Gastroesophageal sphincter (tissue), 4 donors: ENCODE data around the gene ASB2. TPM values are rescaled to one million over a fixed set of nuclear protein-coding genes. Genes with fewer than 3 reads are reported as not detected.

ENCODE experiments used
- ATAC-seq: fragments of 150-250 bp; one replicate; pipeline ENCODE4 v1.9.1; 2016; ENCODE audit warnings: mild to moderate bottlenecking, moderate library complexity
- H3K27ac ChIP-seq, 4 donors: fragments of 200-600 bp; sonication (generic) in 3 of 4; 1 replicate in 3 of 4; 2 replicates in 1 of 4; pipeline ENCODE4 v1.5.1; 2016 to 2019
- H3K27me3 ChIP-seq: fragments of 200-600 bp; sonication (generic); one replicate; pipeline ENCODE4 v1.5.1; 2019
- H3K36me3 ChIP-seq, 2 donors: fragments of 200-600 bp; sonication (generic); one replicate each; pipeline ENCODE4 v1.5.1; 2019; ENCODE audit warnings: control low read depth in 1 of 2
- H3K4me1 ChIP-seq, 3 donors: fragments of 200-600 bp; sonication (generic); 1 replicate in 2 of 3; 2 replicates in 1 of 3; pipeline ENCODE4 v1.5.1; 2016 to 2019; ENCODE audit warnings: control low read depth in 2 of 3
- H3K4me3 ChIP-seq, 2 donors: fragments of 200-600 bp; sonication (generic); one replicate each; pipeline ENCODE4 v1.5.1; 2019; ENCODE audit warnings: mild to moderate bottlenecking in 1 of 2, moderate library complexity in 1 of 2
- H3K9me3 ChIP-seq, 3 donors: fragments of 200-600 bp; sonication (generic); one replicate each; pipeline ENCODE4 v1.5.1; 2017 to 2019; ENCODE audit warnings: control low read depth in 2 of 3
- CTCF ChIP-seq, 4 experiments: fragments of 200-600 bp in 2 of 4; fragments of 450-650 bp in 2 of 4; sonication (generic) in 1 of 4; IDR thresholded peaks; one replicate each; pipeline ENCODE4 v1.5.1; 2017 to 2019; ENCODE audit warnings: antibody characterized with exemption in 4 of 4, mild to moderate bottlenecking in 2 of 4, moderate library complexity in 2 of 4
- EP300 ChIP-seq: sonication (generic); formaldehyde crosslinking; IDR thresholded peaks from one replicate; pipeline ENCODE4 v1.6.1; 2017; ENCODE audit warnings: antibody characterized with exemption, mild to moderate bottlenecking
- POLR2A ChIP-seq, 2 donors: fragments of 450-650 bp; IDR thresholded peaks; one replicate each; pipeline ENCODE4 v1.6.1; 2017; ENCODE audit warnings: antibody characterized with exemption in 2 of 2, mild to moderate bottlenecking in 2 of 2, moderate library complexity in 1 of 2
- POLR2AphosphoS5 ChIP-seq: sonication (generic); formaldehyde crosslinking; IDR thresholded peaks from one replicate; pipeline ENCODE4 v1.6.1; 2017; ENCODE audit warnings: antibody characterized with exemption
- WGBS, 2 donors: methylation state at CpG; one replicate each; pipeline ENCODE4 v1.1.5; 2018; ENCODE audit warnings: low coverage in 1 of 2; 5-methylcytosine and 5-hydroxymethylcytosine counted together
- total RNA-seq, 4 donors: library from RNA; depleted of rRNA; stranded (reverse); fragments of >200 nt; gene quantifications; one replicate each; pipeline ENCODE4 v1.1.0, GENCODE V29; 2016

Gene ASB2
- total RNA-seq, 4 donors from 2014 or later, result 118 to 208 (median 120) TPM

- Histone ChIP-seq H3K4me3 (no peak overlapping the region), H3K36me3 (no peaks in the 10 kb centered on the region), H3K27ac (no peak overlapping the region), H3K4me1 (peaks cover 0 to 8% (median under 1%) of the 10 kb centered on the region in 3 donors), H3K27me3 (no peaks in the 10 kb centered on the region), H3K9me3 (no peaks in the 10 kb centered on the region)
- WGBS, 2 donors, result 74 to 89% methylated on average over 3 of the region's 10 CpGs
- TF ChIP-seq POLR2AphosphoS5, result no peak
- no peak for TF ChIP-seq EP300
- no peak for TF ChIP-seq POLR2A (IDR thresholded peaks at IDR 0.05)
- TF ChIP-seq CTCF (IDR thresholded peaks at IDR 0.05), result no peak
- no peak for ATAC-seq
Measured at GRCh38 chr14:94021416-94022157, 45.2 kb upstream of the ASB2 start.

- TF ChIP-seq POLR2A (IDR thresholded peaks at IDR 0.05), result no peak
- TF ChIP-seq CTCF (IDR thresholded peaks at IDR 0.05), result no peak
- no peak for TF ChIP-seq EP300
- TF ChIP-seq POLR2AphosphoS5, result no peak
- Histone ChIP-seq H3K36me3 (no peaks in the 10 kb centered on the region), H3K27ac (no peak overlapping the region), H3K4me1 (peaks cover 0 to 4% (median 0%) of the 10 kb centered on the region in 3 donors), H3K27me3 (no peaks in the 10 kb centered on the region), H3K4me3 (no peak overlapping the region), H3K9me3 (no peaks in the 10 kb centered on the region)
- no peak for ATAC-seq
- WGBS, 2 donors, result 88 to 100% methylated on average over 1 to 2 of the region's 2 CpGs
Measured at GRCh38 chr14:94021001-94021400, 44.6 kb upstream of the ASB2 start.

GRCh38 chr14:94020267-94020666, 43.9 kb upstream of the ASB2 start:
- Histone ChIP-seq H3K36me3 (no peaks in the 10 kb centered on the region), H3K4me3 (no peak overlapping the region), H3K27ac (no peak overlapping the region), H3K4me1 (no peaks in the 10 kb centered on the region), H3K9me3 (no peaks in the 10 kb centered on the region), H3K27me3 (no peaks in the 10 kb centered on the region)
- no peak for TF ChIP-seq POLR2AphosphoS5
- TF ChIP-seq CTCF (IDR thresholded peaks at IDR 0.05), result no peak
- 85 to 92% methylated on average over 4 of the region's 4 CpGs for WGBS, 2 donors
- no peak for ATAC-seq

- Histone ChIP-seq H3K36me3 (no peaks in the 10 kb centered on the region), H3K27me3 (no peaks in the 10 kb centered on the region), H3K4me3 (no peak overlapping the region), H3K27ac (no peak overlapping the region), H3K9me3 (no peaks in the 10 kb centered on the region), H3K4me1 (no peaks in the 10 kb centered on the region)
- ATAC-seq, result no peak
- TF ChIP-seq POLR2AphosphoS5 (no peak), CTCF (IDR thresholded peaks at IDR 0.05) (no peak), EP300 (no peak), POLR2A (IDR thresholded peaks at IDR 0.05) (no peak)
- 76% methylated on average over 6 of the region's 6 CpGs; no CpG with 5 or more reads in 1 of the 2 donors for WGBS, 2 donors
Measured at GRCh38 chr14:94019329-94019728, 43.0 kb upstream of the ASB2 start.

- ATAC-seq, result no peak
- Histone ChIP-seq H3K4me1 (no peaks in the 10 kb centered on the region), H3K4me3 (no peak overlapping the region), H3K27ac (no peak overlapping the region), H3K27me3 (no peaks in the 10 kb centered on the region), H3K9me3 (no peaks in the 10 kb centered on the region), H3K36me3 (no peaks in the 10 kb centered on the region)
- WGBS, 2 donors, result 56 to 68% methylated on average over 2 to 7 of the region's 8 CpGs
- TF ChIP-seq CTCF (IDR thresholded peaks at IDR 0.05), result no peak
- TF ChIP-seq EP300, result no peak
- no peak for TF ChIP-seq POLR2A (IDR thresholded peaks at IDR 0.05)
- TF ChIP-seq POLR2AphosphoS5, result no peak
Measured at GRCh38 chr14:94018308-94018707, 41.9 kb upstream of the ASB2 start.
